K562 (cell line): ENCODE results near the gene SAT2. TPM values are rescaled to one million over a fixed set of nuclear protein-coding genes. Genes with fewer than 3 reads are reported as not detected.

ENCODE experiments used
- ARID2 ChIP-seq: fragments of 450-650 bp; IDR thresholded peaks from 2 replicates; pipeline ENCODE4 v1.6.1; 2017; ENCODE audit warnings: antibody characterized with exemption, mild to moderate bottlenecking
- ARID3B ChIP-seq: fragments of 250-450 bp; sonication (Bioruptor Pico); IDR thresholded peaks from 2 replicates; pipeline ENCODE4 v1.4.0; 2020; ENCODE audit warnings: borderline replicate concordance
- CBX8 ChIP-seq: fragments of 200-600 bp; sonication (generic); IDR thresholded peaks from 2 replicates; pipeline ENCODE4 v1.6.1; 2012; ENCODE audit warnings: borderline replicate concordance, mixed run types, low read depth, mild to moderate bottlenecking, moderate library complexity, mixed read lengths, low read length, control low read depth, inconsistent platforms; ENCODE audit not compliant: poor library complexity, severe bottlenecking; ENCODE audit errors: extremely low read depth
- CCNT2 ChIP-seq: IDR thresholded peaks from 2 replicates; pipeline ENCODE4 v1.6.1; 2011; ENCODE audit warnings: borderline replicate concordance, low read depth, mild to moderate bottlenecking, moderate library complexity, mixed read lengths, low read length; ENCODE audit not compliant: insufficient read length; ENCODE audit errors: extremely low read depth
- MAX ChIP-seq: sonication (generic); formaldehyde crosslinking; IDR thresholded peaks from 2 replicates; pipeline ENCODE4 v1.9.0; 2022; ENCODE audit warnings: mild to moderate bottlenecking, missing genetic modification reagents
- MTA3 ChIP-seq: fragments of 450-650 bp; formaldehyde crosslinking; IDR thresholded peaks from 2 replicates; pipeline ENCODE4 v1.6.1; 2017; ENCODE audit warnings: mild to moderate bottlenecking, borderline replicate concordance
- NR2C1 ChIP-seq, 2 experiments: fragments of 450-650 bp; IDR thresholded peaks; 2 replicates each; pipeline ENCODE4 v1.6.1; 2017; ENCODE audit warnings: mild to moderate bottlenecking in 2 of 2, antibody characterized with exemption in 1 of 2, inconsistent platforms in 1 of 2, missing compliant biosample characterization in 1 of 2, missing genetic modification characterization in 1 of 2
- NR2C2 ChIP-seq, 2 experiments: fragments of 200-800 bp in 1 of 2; sonication (Bioruptor generic) in 1 of 2; sonication (generic) in 1 of 2; formaldehyde crosslinking in 1 of 2; IDR thresholded peaks; 2 replicates each; pipeline versions ENCODE4 v1.6.1 to v1.8.0; 2016 to 2022; ENCODE audit warnings: mild to moderate bottlenecking in 1 of 2, missing compliant biosample characterization in 1 of 2, missing genetic modification characterization in 1 of 2, missing genetic modification reagents in 1 of 2
- POLR3A ChIP-seq: IDR thresholded peaks from 2 replicates; pipeline ENCODE4 v1.6.1; 2011; ENCODE audit warnings: borderline replicate concordance, mild to moderate bottlenecking, moderate library complexity; ENCODE audit not compliant: insufficient read length, insufficient read depth; ENCODE audit errors: extremely low read depth
- RAD21 ChIP-seq, 2 experiments: fragments of 250-450 bp in 1 of 2; fragments of 450-650 bp in 1 of 2; sonication (Bioruptor Pico) in 1 of 2; formaldehyde crosslinking in 1 of 2; IDR thresholded peaks in 1 of 2; conservative IDR thresholded peaks in 1 of 2; 2 replicates each; pipeline versions ENCODE4 v1.4.0 to v1.8.0; 2020 to 2022; ENCODE audit warnings: mild to moderate bottlenecking in 2 of 2, moderate library complexity in 1 of 2
- SAP30 ChIP-seq: fragments of 200-600 bp; sonication (generic); IDR thresholded peaks from 2 replicates; pipeline ENCODE4 v1.6.1; 2012; ENCODE audit warnings: borderline replicate concordance, low read depth, mild to moderate bottlenecking, moderate library complexity, low read length, control low read depth, inconsistent platforms; ENCODE audit not compliant: insufficient read depth, poor library complexity, severe bottlenecking
- SMC3 ChIP-seq: conservative IDR thresholded peaks from 2 replicates; pipeline ENCODE4 v1.6.1; 2011; ENCODE audit warnings: low read depth, low read length, improper control_type of control experiment; ENCODE audit not compliant: insufficient read depth
- WHSC1 ChIP-seq: IDR thresholded peaks from one replicate; pipeline ENCODE4 v1.6.1; 2012; ENCODE audit warnings: low read length, control low read depth, inconsistent platforms
- XRCC3 ChIP-seq: fragments of 450-650 bp; IDR thresholded peaks from 2 replicates; pipeline ENCODE4 v1.6.1; 2017; ENCODE audit warnings: mild to moderate bottlenecking, moderate library complexity
- ZBTB2 ChIP-seq: fragments of 450-650 bp; IDR thresholded peaks from 2 replicates; pipeline ENCODE4 v1.6.1; 2016; ENCODE audit warnings: antibody characterized with exemption
- ZBTB49 ChIP-seq: sonication (generic); formaldehyde crosslinking; IDR thresholded peaks from 2 replicates; pipeline ENCODE4 v1.8.0; 2022; ENCODE audit warnings: missing genetic modification reagents, mild to moderate bottlenecking, borderline replicate concordance
- ZNF133 ChIP-seq: fragments of 250-450 bp; sonication (Bioruptor Pico); IDR thresholded peaks from 2 replicates; pipeline ENCODE4 v1.4.0; 2020; ENCODE audit warnings: mild to moderate bottlenecking
- ZNF445 ChIP-seq: fragments of 250-450 bp; sonication (Bioruptor Pico); IDR thresholded peaks from 2 replicates; pipeline ENCODE4 v1.4.0; 2020; ENCODE audit warnings: low read depth, mild to moderate bottlenecking, moderate library complexity
- ZNF778 ChIP-seq: fragments of 450-650 bp; formaldehyde crosslinking; IDR thresholded peaks from 2 replicates; pipeline ENCODE4 v1.4.0; 2020; ENCODE audit warnings: mild to moderate bottlenecking, moderate library complexity
- polyA plus RNA-seq, 8 experiments: library from polyadenylated mRNA; depleted of rRNA in 4 of 8; stranded (reverse) in 5 of 8; unstranded in 3 of 8; fragments of >200 nt; fragmentation: Nextera tagmentation in 2 of 8; fragmentation: Illumina TruSeq in 1 of 8; extraction: Ambion mirVana in 2 of 8; extraction: Trizol in 1 of 8; gene quantifications; 2 replicates each; pipeline versions ENCODE4 v1.2.1 to v1.2.3, GENCODE V29; 2011 to 2014; ENCODE audit warnings: inconsistent platforms in 1 of 8, missing spikeins in 1 of 8
- total RNA-seq, 7 experiments: library from RNA; depleted of rRNA in 6 of 7; stranded (reverse); fragments of >200 nt in 6 of 7; fragmentation: Illumina TruSeq in 2 of 7; extraction: Trizol in 2 of 7; gene quantifications; 2 replicates each; pipeline versions ENCODE4 v1.2.1 to v1.2.3, GENCODE V29; 2011 to 2021; ENCODE audit warnings: low replicate concordance in 1 of 7

Gene SAT2
- total and polyA plus RNA-seq, 9 of the 15 experiments (the other 6 are each of a cell fraction or from before 2014, with no cell fraction given), result 2.0 to 8.0 (median 5.3) TPM

- no peak for TF ChIP-seq ZBTB49 (CRISPR knock-in tag)
- TF ChIP-seq CCNT2, result peak; percentile 62
- peak; percentile 99 for TF ChIP-seq MAX (CRISPR knock-in tag)
- TF ChIP-seq NR2C2 (CRISPR knock-in tag; IDR thresholded peaks at IDR 0.05), result peak; percentile 75
- peak; percentile 66 for TF ChIP-seq NR2C2 (tag; IDR thresholded peaks at IDR 0.05)
- no peak for TF ChIP-seq SMC3
- no peak for TF ChIP-seq RAD21 (CRISPR knock-in tag; conservative IDR thresholded peaks at IDR 0.05 in 1 of 2, IDR thresholded peaks at IDR 0.05 in 1 of 2)
- no peak for TF ChIP-seq ZNF445
- TF ChIP-seq ARID2, result no peak
- TF ChIP-seq POLR3A, result no peak
- no peak for TF ChIP-seq WHSC1
- no peak for TF ChIP-seq XRCC3
- TF ChIP-seq ZNF778 (CRISPR knock-in tag), result no peak
- TF ChIP-seq ARID3B (CRISPR knock-in tag), result no peak
- no peak for TF ChIP-seq CBX8
- TF ChIP-seq MTA3, result no peak; the same call in 1 of the 2 replicates
- TF ChIP-seq NR2C1 (IDR thresholded peaks at IDR 0.05), result peak; percentile 59; the same call in 1 of the 2 replicates
- peak; percentile 43; the same call in 1 of the 2 replicates for TF ChIP-seq NR2C1 (tag; IDR thresholded peaks at IDR 0.05)
- peak; percentile 58 for TF ChIP-seq SAP30
- TF ChIP-seq ZBTB2, result peak; percentile 89
- TF ChIP-seq ZNF133 (CRISPR knock-in tag), result no peak
Observed at GRCh38 chr17:7583253-7584109, 44.1 kb downstream of the SAT2 start, which contains the start of gene MPDU1 (continued).
